Measurements from ENCODE around the gene ZNF263.
A peak's percentile ranks its signal among the peaks of the same experiment; 100 is the strongest.
"Not testable (repeated sequence)": the region's sequence is repeated elsewhere in the genome, so short reads cannot be mapped to it uniquely, and the experiment has no call there.

Gene ZNF263

GRCh38 chr16:3266873-3267537 is 16.3 kb upstream of the ZNF263 start:
- TF ChIP-seq EZH2 (IDR thresholded peaks at IDR 0.05; ENCODE audit: borderline replicate concordance, low read depth, low read length, severe bottlenecking) (no peak), CTCF (IDR thresholded peaks at IDR 0.05; ENCODE audit: borderline replicate concordance, extremely low read depth, low read length, poor library complexity, severe bottlenecking) (peak; percentile 74)
- Histone ChIP-seq H3K79me2 (ENCODE audit: insufficient read depth, low read length) (peaks cover 16% of the 10 kb centered on the region), H3K9me3 (ENCODE audit: insufficient read depth, low read length, severe bottlenecking) (no peaks in the 10 kb centered on the region), H3K36me3 (ENCODE audit: insufficient read depth, low read length) (peaks cover 19% of the 10 kb centered on the region), H3K27ac (ENCODE audit: low read length) (no peak overlapping the region), H3K4me2 (ENCODE audit: insufficient read depth, low read length) (no peak overlapping the region), H2AFZ (ENCODE audit: low read depth, low read length) (no peak overlapping the region), H3K27me3 (ENCODE audit: insufficient read depth, low read length, poor library complexity) (no peaks in the 10 kb centered on the region), H3K4me3 (ENCODE audit: low read depth in 1 of 2, low read length in 2 of 2) (no peak overlapping the region), H4K20me1 (ENCODE audit: insufficient read depth, low read length) (no peaks in the 10 kb centered on the region), H3K9ac (ENCODE audit: low read depth, low read length) (no peak overlapping the region), H3K4me1 (ENCODE audit: insufficient read depth, low read length) (peaks cover 32% of the 10 kb centered on the region)
- ATAC-seq (ENCODE audit: insufficient read depth, low read depth) = no peak
- DNase-seq = peak; percentile 16

GRCh38 chr16:3268294-3268693 is 15.0 kb upstream of the ZNF263 start:
- no peak overlapping the region for H3K4me3 ChIP-seq (ENCODE audit: low read depth in 1 of 2, low read length in 2 of 2)
- DNase-seq (no peak), ATAC-seq (ENCODE audit: insufficient read depth, low read depth) (no peak)
- peaks cover 19% of the 10 kb centered on the region for H3K36me3 ChIP-seq (ENCODE audit: insufficient read depth, low read length)
- no peak overlapping the region for H3K4me2 ChIP-seq (ENCODE audit: insufficient read depth, low read length)
- H3K9me3 ChIP-seq (ENCODE audit: insufficient read depth, low read length, severe bottlenecking) = no peaks in the 10 kb centered on the region
- H3K9ac ChIP-seq (ENCODE audit: low read depth, low read length) = no peak overlapping the region
- no peaks in the 10 kb centered on the region for H4K20me1 ChIP-seq (ENCODE audit: insufficient read depth, low read length)
- peaks cover 21% of the 10 kb centered on the region for H3K4me1 ChIP-seq (ENCODE audit: insufficient read depth, low read length)
- no peaks in the 10 kb centered on the region for H3K27me3 ChIP-seq (ENCODE audit: insufficient read depth, low read length, poor library complexity)
- peaks cover 14% of the 10 kb centered on the region for H3K79me2 ChIP-seq (ENCODE audit: insufficient read depth, low read length)
- no peak overlapping the region for H3K27ac ChIP-seq (ENCODE audit: low read length)
- TF ChIP-seq CTCF (IDR thresholded peaks at IDR 0.05; ENCODE audit: borderline replicate concordance, extremely low read depth, low read length, poor library complexity, severe bottlenecking) (no peak), EZH2 (IDR thresholded peaks at IDR 0.05; ENCODE audit: borderline replicate concordance, low read depth, low read length, severe bottlenecking) (no peak)
- H2AFZ ChIP-seq (ENCODE audit: low read depth, low read length) = no peak overlapping the region

- H3K4me3 ChIP-seq (ENCODE audit: low read depth in 1 of 2, low read length in 2 of 2); H4K20me1 ChIP-seq (ENCODE audit: insufficient read depth, low read length); DNase-seq; ATAC-seq (ENCODE audit: insufficient read depth, low read depth); H3K4me2 ChIP-seq (ENCODE audit: insufficient read depth, low read length); H3K27ac ChIP-seq (ENCODE audit: low read length); H3K4me1 ChIP-seq (ENCODE audit: insufficient read depth, low read length); H3K79me2 ChIP-seq (ENCODE audit: insufficient read depth, low read length); H3K27me3 ChIP-seq (ENCODE audit: insufficient read depth, low read length, poor library complexity); H2AFZ ChIP-seq (ENCODE audit: low read depth, low read length); H3K9me3 ChIP-seq (ENCODE audit: insufficient read depth, low read length, severe bottlenecking); H3K9ac ChIP-seq (ENCODE audit: low read depth, low read length): not testable (repeated sequence)
- peaks cover 16% of the 10 kb centered on the region for H3K36me3 ChIP-seq (ENCODE audit: insufficient read depth, low read length)
Measured at GRCh38 chr16:3270718-3271117, 12.6 kb upstream of the ZNF263 start.

- not testable (repeated sequence) for DNase-seq; H2AFZ ChIP-seq (ENCODE audit: low read depth, low read length); H3K4me2 ChIP-seq (ENCODE audit: insufficient read depth, low read length); ATAC-seq (ENCODE audit: insufficient read depth, low read depth); H3K4me1 ChIP-seq (ENCODE audit: insufficient read depth, low read length); H3K4me3 ChIP-seq (ENCODE audit: low read depth in 1 of 2, low read length in 2 of 2); H3K79me2 ChIP-seq (ENCODE audit: insufficient read depth, low read length); H3K27ac ChIP-seq (ENCODE audit: low read length); H4K20me1 ChIP-seq (ENCODE audit: insufficient read depth, low read length); H3K9me3 ChIP-seq (ENCODE audit: insufficient read depth, low read length, severe bottlenecking); H3K9ac ChIP-seq (ENCODE audit: low read depth, low read length); H3K27me3 ChIP-seq (ENCODE audit: insufficient read depth, low read length, poor library complexity)
- H3K36me3 ChIP-seq (ENCODE audit: insufficient read depth, low read length) = peaks cover 14% of the 10 kb centered on the region
Measured at GRCh38 chr16:3271281-3271680, 12.0 kb upstream of the ZNF263 start.
